K562 (cell line): Measurements from ENCODE around the gene CHCHD6. TPM values are rescaled to one million over a fixed set of nuclear protein-coding genes. Genes with fewer than 3 reads are reported as not detected.
A peak's percentile ranks its signal among the peaks of the same experiment; 100 is the strongest.

Experiments
- ATAC-seq: fragments of 200-7000 bp; cut with Tn5 transposase; 3 replicates; pipeline ENCODE4 v1.9.1; 2020; ENCODE audit warnings: moderate library complexity
- BruUV-seq: library from RNA; stranded (reverse); fragments of 400-500 nt; replicated peaks from 2 replicates; lab custom pipeline; 2021; lab: Mats Ljungman, UMichigan
- CTCF ChIA-PET: fragments of 300-600 bp; formaldehyde crosslinking; extraction: SDS; loops from one replicate; lab custom pipeline; 2021; ENCODE audit warnings: low intra/inter-chr PET ratio; lab: Yijun Ruan, JAX
- POLR2A ChIA-PET: fragments of 300-600, 350-650 bp; sonication (Branson Sonifier 250); formaldehyde crosslinking; extraction: SDS; loops from one replicate; lab custom pipeline; 2021; ENCODE audit warnings: antibody characterized with exemption, inconsistent platforms; lab: Yijun Ruan, JAX
- DNase-seq, 4 experiments: peaks; one replicate each; pipeline versions ENCODE4 v3.0.0 to v3.0.0-alpha.2; 2011 to 2018; ENCODE audit warnings: low spot score in 3 of 4, mixed read lengths in 3 of 4; ENCODE audit errors: extremely low read depth in 1 of 4
- FAIRE-seq: peaks from 2 replicates; lab custom pipeline; 2011; peaks lifted over from hg19 to GRCh38; lab: Jason Lieb, UNC
- H2AFZ ChIP-seq: 2 replicates; pipeline ENCODE4 v1.6.0; 2011; ENCODE audit warnings: low read depth, low read length, control low read depth, inconsistent platforms
- H3K27ac ChIP-seq: fragments of 200-600 bp; 3 replicates; pipeline ENCODE4 v1.8.0; 2011; ENCODE audit warnings: low read depth, mild to moderate bottlenecking, control low read depth, inconsistent platforms, low read length, moderate library complexity, mixed read lengths; ENCODE audit errors: extremely low read depth
- H3K27me3 ChIP-seq, 2 experiments: fragments of 300-600 bp in 1 of 2; 2 replicates in 1 of 2; 3 replicates in 1 of 2; pipeline versions ENCODE4 v1.6.0 to v1.8.0; 2011; ENCODE audit warnings: inconsistent platforms in 2 of 2, low read length in 2 of 2, mild to moderate bottlenecking in 1 of 2, mixed read lengths in 1 of 2, moderate library complexity in 1 of 2; ENCODE audit not compliant: control insufficient read depth in 2 of 2, insufficient read depth in 2 of 2
- H3K36me3 ChIP-seq: fragments of 300-600 bp; 3 replicates; pipeline ENCODE4 v1.8.0; 2011; ENCODE audit warnings: mild to moderate bottlenecking, low read length, inconsistent platforms; ENCODE audit not compliant: control insufficient read depth, insufficient read depth
- H3K4me1 ChIP-seq, 2 experiments: fragments of 200-600 bp in 1 of 2; replicated peaks in 1 of 2; 2 replicates in 1 of 2; 3 replicates in 1 of 2; pipeline versions ENCODE4 v1.5.1 to v1.8.0; 2011; ENCODE audit warnings: inconsistent platforms in 2 of 2, low read length in 2 of 2, mild to moderate bottlenecking in 1 of 2, mixed read lengths in 1 of 2, moderate library complexity in 1 of 2; ENCODE audit not compliant: control insufficient read depth in 2 of 2, insufficient read depth in 2 of 2
- H3K4me2 ChIP-seq: 2 replicates; pipeline ENCODE4 v1.6.1; 2011; ENCODE audit warnings: low read length, control low read depth, inconsistent platforms, mixed read lengths; ENCODE audit not compliant: insufficient read depth
- H3K4me3 ChIP-seq: fragments of 200-600 bp; sonication (generic), shearing (Covaris generic); 2 replicates; pipeline ENCODE4 v1.5.1; 2016; ENCODE audit warnings: control low read depth, inconsistent platforms
- H3K79me2 ChIP-seq: fragments of 200-600 bp; 3 replicates; pipeline ENCODE4 v1.8.0; 2011; ENCODE audit warnings: low read length, inconsistent platforms; ENCODE audit not compliant: control insufficient read depth, insufficient read depth
- H3K9ac ChIP-seq, 2 experiments: 2 replicates each; pipeline versions ENCODE4 v1.6.0 to v1.6.1; 2011; ENCODE audit warnings: low read depth in 2 of 2, low read length in 2 of 2, control low read depth in 1 of 2, inconsistent platforms in 1 of 2, mild to moderate bottlenecking in 1 of 2, mixed read lengths in 1 of 2; ENCODE audit not compliant: insufficient read depth in 1 of 2
- H3K9me1 ChIP-seq: one replicate; pipeline ENCODE4 v1.6.0; 2011; ENCODE audit warnings: inconsistent platforms, mild to moderate bottlenecking, low read length, moderate library complexity; ENCODE audit not compliant: control insufficient read depth, insufficient read depth
- H3K9me3 ChIP-seq: replicated peaks from 2 replicates; pipeline ENCODE4 v1.5.1; 2011; ENCODE audit warnings: low read depth, low read length, inconsistent platforms; ENCODE audit not compliant: control insufficient read depth, insufficient read depth
- H4K20me1 ChIP-seq: replicated peaks from 2 replicates; pipeline ENCODE4 v1.6.1; 2011; ENCODE audit warnings: low read length, inconsistent platforms, mixed read lengths; ENCODE audit not compliant: control insufficient read depth, insufficient read depth
- FOSL1 ChIP-seq: fragments of 200-800 bp; sonication (Bioruptor generic); conservative IDR thresholded peaks from 2 replicates; pipeline ENCODE4 v1.6.1; 2016; ENCODE audit warnings: missing genetic modification characterization, missing compliant biosample characterization
- MECOM ChIP-seq: fragments of 250-450 bp; sonication (Bioruptor Pico); IDR thresholded peaks from 2 replicates; pipeline ENCODE4 v1.8.0; 2022; ENCODE audit warnings: inconsistent platforms
- SREBF1 ChIP-seq: fragments of 150-350 bp; IDR thresholded peaks from 2 replicates; pipeline ENCODE4 v1.6.1; 2014; ENCODE audit warnings: antibody characterized with exemption, low read depth, low read length, borderline replicate concordance
- ZNF217 ChIP-seq: sonication (generic); formaldehyde crosslinking; IDR thresholded peaks from 2 replicates; pipeline ENCODE4 v1.8.0; 2022; ENCODE audit warnings: mild to moderate bottlenecking, missing genetic modification reagents
- WGBS: fragments of 100-300 bp; shearing (Covaris generic); methylation state at CpG from one replicate; pipeline ENCODE4 v1.1.6; 2016; ENCODE audit warnings: low coverage, mixed read lengths; ENCODE audit not compliant: insufficient coverage; ENCODE audit errors: missing lambda C conversion rate; 5-methylcytosine and 5-hydroxymethylcytosine counted together
- in situ Hi-C: fragments of 300-500 bp; cut with MboI; formaldehyde crosslinking; loops from 4 replicates; pipeline ENCODE4 v1.15.0; 2018; ENCODE audit warnings: inconsistent platforms, mixed read lengths
- intact Hi-C: fragments of 100-400 bp; cut with micrococcal nuclease; formaldehyde crosslinking; loops from 2 replicates; pipeline ENCODE4 v1.14.2; 2022
- polyA plus RNA-seq, 8 experiments: library from polyadenylated mRNA; depleted of rRNA in 4 of 8; stranded (reverse) in 5 of 8; unstranded in 3 of 8; fragments of >200 nt; fragmentation: Nextera tagmentation in 2 of 8; fragmentation: Illumina TruSeq in 1 of 8; extraction: Ambion mirVana in 2 of 8; extraction: Trizol in 1 of 8; gene quantifications; 2 replicates each; pipeline versions ENCODE4 v1.2.1 to v1.2.3, GENCODE V29; 2011 to 2014; ENCODE audit warnings: inconsistent platforms in 1 of 8, missing spikeins in 1 of 8
- total RNA-seq, 7 experiments: library from RNA; depleted of rRNA in 6 of 7; stranded (reverse); fragments of >200 nt in 6 of 7; fragmentation: Illumina TruSeq in 2 of 7; extraction: Trizol in 2 of 7; gene quantifications; 2 replicates each; pipeline versions ENCODE4 v1.2.1 to v1.2.3, GENCODE V29; 2011 to 2021; ENCODE audit warnings: low replicate concordance in 1 of 7
- TF ChIP-seq, protein P1 (sequence below): sonication (generic); formaldehyde crosslinking; IDR thresholded peaks from 2 replicates; pipeline ENCODE4 v1.8.1; 2023; ENCODE audit warnings: mild to moderate bottlenecking, missing genetic modification reagents

Gene CHCHD6
- total and polyA plus RNA-seq, 9 of the 15 experiments (the other 6 are each of a cell fraction or from before 2014, with no cell fraction given): 4.6 to 18.6 (median 10.9) TPM

DNA sequence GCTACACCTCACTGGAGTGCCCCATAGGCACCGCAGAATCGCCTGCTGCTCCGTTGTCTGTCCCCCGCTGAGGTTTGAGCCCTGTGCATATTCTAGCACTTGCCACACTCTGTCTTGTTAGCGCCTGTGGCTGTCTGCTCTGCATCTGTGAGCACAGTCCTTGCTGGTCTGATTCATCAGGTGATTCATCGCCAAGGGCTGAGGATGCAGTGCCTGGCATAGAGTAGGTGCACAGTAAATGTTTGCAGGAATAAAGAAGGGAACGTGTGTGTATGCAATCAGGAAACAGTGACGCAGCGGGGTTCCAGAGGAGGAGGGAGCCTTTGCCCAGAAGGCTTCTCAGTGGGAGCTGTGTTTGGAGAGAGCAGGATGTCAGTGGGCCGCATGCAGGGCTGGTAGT is 154.8 kb downstream of the CHCHD6 start:
- H3K9me3 ChIP-seq: no peaks in the 10 kb centered on the region
- TF ChIP-seq SREBF1 (no peak), ZNF217 (CRISPR knock-in tag) (no peak), FOSL1 (tag) (peak; percentile 35; the same call in 1 of the 2 replicates), MECOM (CRISPR knock-in tag) (no peak)
- TF ChIP-seq, protein P1, sequence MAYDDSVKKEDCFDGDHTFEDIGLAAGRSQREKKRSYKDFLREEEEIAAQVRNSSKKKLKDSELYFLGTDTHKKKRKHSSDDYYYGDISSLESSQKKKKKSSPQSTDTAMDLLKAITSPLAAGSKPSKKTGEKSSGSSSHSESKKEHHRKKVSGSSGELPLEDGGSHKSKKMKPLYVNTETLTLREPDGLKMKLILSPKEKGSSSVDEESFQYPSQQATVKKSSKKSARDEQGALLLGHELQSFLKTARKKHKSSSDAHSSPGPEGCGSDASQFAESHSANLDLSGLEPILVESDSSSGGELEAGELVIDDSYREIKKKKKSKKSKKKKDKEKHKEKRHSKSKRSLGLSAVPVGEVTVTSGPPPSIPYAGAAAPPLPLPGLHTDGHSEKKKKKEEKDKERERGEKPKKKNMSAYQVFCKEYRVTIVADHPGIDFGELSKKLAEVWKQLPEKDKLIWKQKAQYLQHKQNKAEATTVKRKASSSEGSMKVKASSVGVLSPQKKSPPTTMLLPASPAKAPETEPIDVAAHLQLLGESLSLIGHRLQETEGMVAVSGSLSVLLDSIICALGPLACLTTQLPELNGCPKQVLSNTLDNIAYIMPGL: no peak
- TF ChIP-seq, all 486 proteins: peak for 1
- no peak overlapping the region for H3K9ac ChIP-seq
- ChIA-PET POLR2A (interaction anchor here (0.8 kb wide), 1 partner anchor 8 kb away, joined by 3 read pairs; no protein-coding TSS in a partner anchor), CTCF (no interaction called here)
- 79% methylated on average over 9 of the region's 10 CpGs for WGBS
- BruUV-seq: no TSS peak
- no peak overlapping the region for H2AFZ ChIP-seq
- H3K27ac ChIP-seq: no peak overlapping the region
- in situ Hi-C loops (no loop called here), intact Hi-C loops (no loop called here)
- no peaks in the 10 kb centered on the region for H3K36me3 ChIP-seq
- no peaks in the 10 kb centered on the region for H3K9me1 ChIP-seq
- H3K4me3 ChIP-seq: no peak overlapping the region
- H4K20me1 ChIP-seq: no peaks in the 10 kb centered on the region
- peaks cover 0 to 3% of the 10 kb centered on the region in 2 experiments; a peak in 3 of 5 replicates for H3K4me1 ChIP-seq
- DNase-seq (no peak), ATAC-seq (no peak), FAIRE-seq (no peak)
- H3K4me2 ChIP-seq: no peak overlapping the region
- no peaks in the 10 kb centered on the region for H3K79me2 ChIP-seq
- no peaks in the 10 kb centered on the region for H3K27me3 ChIP-seq
